Transverse colon (tissue), 4 donors: ENCODE results near the gene SMIM17.

Source experiments
- EP300 ChIP-seq: sonication (generic); formaldehyde crosslinking; IDR thresholded peaks from one replicate; pipeline ENCODE4 v1.6.1; 2017; ENCODE audit warnings: antibody characterized with exemption, low read depth
- POLR2A ChIP-seq: fragments of 450-650 bp; IDR thresholded peaks from one replicate; pipeline ENCODE4 v1.6.1; 2016; ENCODE audit warnings: antibody characterized with exemption, mild to moderate bottlenecking, moderate library complexity
- POLR2AphosphoS5 ChIP-seq, 3 donors: sonication (generic); formaldehyde crosslinking; IDR thresholded peaks; one replicate each; pipeline ENCODE4 v1.6.1; 2016; ENCODE audit warnings: antibody characterized with exemption in 3 of 3
- TF ChIP-seq, protein P1 (sequence below), 5 experiments: fragments of 200-600 bp in 3 of 5; fragments of 450-650 bp in 2 of 5; sonication (generic) in 3 of 5; IDR thresholded peaks; 1 replicate in 2 of 5; 2 replicates in 3 of 5; pipeline ENCODE4 v1.5.1; 2016 to 2017; ENCODE audit warnings: antibody characterized with exemption in 5 of 5, inconsistent platforms in 3 of 5, mild to moderate bottlenecking in 2 of 5, moderate library complexity in 1 of 5

DNA sequence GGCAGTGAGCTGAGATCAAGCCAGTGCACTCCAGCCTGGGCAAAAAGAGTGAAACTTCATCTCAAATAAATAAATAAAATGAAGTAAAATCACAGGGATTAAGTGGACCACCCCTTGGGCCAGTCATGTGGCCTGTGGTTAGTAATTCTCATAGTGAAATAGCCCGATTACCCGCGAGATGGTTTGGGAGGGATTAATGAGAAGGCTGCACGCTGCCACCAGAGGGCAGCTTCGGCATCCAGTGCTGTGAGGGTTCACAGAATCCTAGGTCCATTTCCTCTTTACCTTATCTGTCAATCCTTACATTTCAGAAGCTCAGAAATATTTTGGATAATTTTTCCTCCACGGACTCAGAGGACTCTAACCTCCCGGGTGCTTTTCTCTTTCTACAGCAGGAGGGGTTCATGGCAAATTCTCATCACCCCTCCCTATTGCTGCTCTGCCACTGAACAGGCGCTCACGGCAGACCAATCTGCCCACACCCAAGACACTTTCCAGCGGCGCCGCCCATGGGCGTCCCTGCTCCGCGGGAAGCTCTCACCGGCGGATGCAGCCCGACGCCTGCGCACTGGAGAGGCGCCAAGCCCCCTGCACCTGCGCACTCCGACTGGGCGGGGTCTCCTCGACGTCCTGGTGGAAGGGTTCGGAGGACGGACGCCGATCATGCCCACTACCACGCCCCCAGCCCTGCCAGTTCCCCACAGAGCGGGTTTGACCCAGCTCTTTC, 17.6 kb downstream of the SMIM17 start:
- TF ChIP-seq, protein P1, sequence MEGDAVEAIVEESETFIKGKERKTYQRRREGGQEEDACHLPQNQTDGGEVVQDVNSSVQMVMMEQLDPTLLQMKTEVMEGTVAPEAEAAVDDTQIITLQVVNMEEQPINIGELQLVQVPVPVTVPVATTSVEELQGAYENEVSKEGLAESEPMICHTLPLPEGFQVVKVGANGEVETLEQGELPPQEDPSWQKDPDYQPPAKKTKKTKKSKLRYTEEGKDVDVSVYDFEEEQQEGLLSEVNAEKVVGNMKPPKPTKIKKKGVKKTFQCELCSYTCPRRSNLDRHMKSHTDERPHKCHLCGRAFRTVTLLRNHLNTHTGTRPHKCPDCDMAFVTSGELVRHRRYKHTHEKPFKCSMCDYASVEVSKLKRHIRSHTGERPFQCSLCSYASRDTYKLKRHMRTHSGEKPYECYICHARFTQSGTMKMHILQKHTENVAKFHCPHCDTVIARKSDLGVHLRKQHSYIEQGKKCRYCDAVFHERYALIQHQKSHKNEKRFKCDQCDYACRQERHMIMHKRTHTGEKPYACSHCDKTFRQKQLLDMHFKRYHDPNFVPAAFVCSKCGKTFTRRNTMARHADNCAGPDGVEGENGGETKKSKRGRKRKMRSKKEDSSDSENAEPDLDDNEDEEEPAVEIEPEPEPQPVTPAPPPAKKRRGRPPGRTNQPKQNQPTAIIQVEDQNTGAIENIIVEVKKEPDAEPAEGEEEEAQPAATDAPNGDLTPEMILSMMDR (IDR thresholded peaks at IDR 0.05) = no peak
- TF ChIP-seq POLR2AphosphoS5 (IDR thresholded peaks at IDR 0.05) = no peak
- no peak for TF ChIP-seq POLR2A
- TF ChIP-seq EP300 = no peak
